ENCODE results near the gene PLA2R1. TPM values are rescaled to one million over a fixed set of nuclear protein-coding genes. Genes with fewer than 3 reads are reported as not detected.

PLA2R1 gene
- total and polyA plus RNA-seq, 7 experiments from 2014 or later: not detected

- H3K27me3 ChIP-seq (ENCODE audit: control insufficient read depth in 2 of 2, insufficient read depth in 2 of 2, low read length in 2 of 2): no peaks in the 10 kb centered on the region
- H3K27ac ChIP-seq (ENCODE audit: low read depth, low read length): no peak overlapping the region
- CTCF ChIA-PET: no interaction called here
- H3K4me3 Mint-ChIP-seq: no peak overlapping the region
- H3K4me3 ChIP-seq (ENCODE audit: low read length): no peak overlapping the region
- H3K36me3 ChIP-seq (ENCODE audit: control insufficient read depth in 2 of 3, insufficient read depth in 3 of 3, low read length in 3 of 3): no peaks in the 10 kb centered on the region
- ATAC-seq (no peak), DNase-seq (no peak)
- POLR2A ChIA-PET: no interaction called here
- no peaks in the 10 kb centered on the region for H3K4me1 Mint-ChIP-seq
- intact Hi-C loops (cut with micrococcal nuclease): no loop called here
- H3K4me1 ChIP-seq (ENCODE audit: control insufficient read depth in 2 of 2, insufficient read depth in 2 of 2, low read length in 2 of 2): no peaks in the 10 kb centered on the region
- H3K36me3 Mint-ChIP-seq: no peaks in the 10 kb centered on the region
- H3K9me3 Mint-ChIP-seq: no peaks in the 10 kb centered on the region
- H3K9me3 ChIP-seq (ENCODE audit: control insufficient read depth in 2 of 3, low read length in 3 of 3): no peaks in the 10 kb centered on the region
- peaks cover 14 to 24% (median 21%) of the 10 kb centered on the region in 5 donors for H3K27me3 Mint-ChIP-seq
- H3K27ac Mint-ChIP-seq: no peak overlapping the region
Observed at GRCh38 chr2:160050147-160050546, 12.3 kb downstream of the PLA2R1 start.

DNA sequence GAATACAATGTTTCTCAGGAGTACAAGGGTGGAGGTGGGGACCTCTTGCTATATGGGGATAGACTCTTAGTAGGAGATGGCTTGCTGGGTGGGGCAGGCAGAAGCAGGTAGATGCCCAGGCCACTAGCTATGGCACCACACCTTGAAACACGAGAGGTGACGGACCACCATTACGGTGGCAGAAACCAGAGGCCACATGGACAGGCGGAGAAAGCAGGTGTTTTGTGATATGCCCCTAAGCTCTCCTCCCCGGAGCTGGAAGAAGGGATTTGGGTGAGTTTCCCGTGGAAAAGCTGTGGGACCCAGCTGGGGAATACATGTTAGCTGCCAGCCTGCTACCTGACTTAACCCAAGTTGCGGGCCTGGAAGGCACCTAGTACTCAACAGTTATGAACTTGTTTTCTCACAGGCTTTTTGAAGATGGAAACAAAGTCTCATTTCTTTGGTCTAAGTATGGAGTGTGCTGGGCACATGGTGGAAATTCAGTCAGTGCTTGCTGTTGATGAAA lies 16.7 kb downstream of the PLA2R1 start:
- Mint-ChIP-seq H3K9me3 (peaks cover 0 to 2% (median 0%) of the 10 kb centered on the region in 11 donors), H3K27ac (no peak overlapping the region), H3K4me3 (no peak overlapping the region), H3K27me3 (peaks cover 5 to 26% (median 12%) of the 10 kb centered on the region in 5 donors), H3K4me1 (peaks cover 0 to 6% (median 0%) of the 10 kb centered on the region in 7 donors), H3K36me3 (no peaks in the 10 kb centered on the region)
- DNase-seq: no peak
- H3K27ac ChIP-seq (ENCODE audit: low read depth, low read length): no peak overlapping the region
- H3K9me3 ChIP-seq (ENCODE audit: control insufficient read depth in 2 of 3, low read length in 3 of 3): no peaks in the 10 kb centered on the region
- ATAC-seq: no peak
- POLR2A ChIA-PET: no interaction called here
- H3K4me1 ChIP-seq (ENCODE audit: control insufficient read depth in 2 of 2, insufficient read depth in 2 of 2, low read length in 2 of 2): no peaks in the 10 kb centered on the region
- CTCF ChIA-PET: no interaction called here
- no peak overlapping the region for H3K4me3 ChIP-seq (ENCODE audit: low read length)
- intact Hi-C loops (cut with micrococcal nuclease): no loop called here
- peaks cover 0 to 2% of the 10 kb centered on the region in 2 donors for H3K27me3 ChIP-seq (ENCODE audit: control insufficient read depth in 2 of 2, insufficient read depth in 2 of 2, low read length in 2 of 2)
- no peaks in the 10 kb centered on the region for H3K36me3 ChIP-seq (ENCODE audit: control insufficient read depth in 2 of 3, insufficient read depth in 3 of 3, low read length in 3 of 3)

DNA sequence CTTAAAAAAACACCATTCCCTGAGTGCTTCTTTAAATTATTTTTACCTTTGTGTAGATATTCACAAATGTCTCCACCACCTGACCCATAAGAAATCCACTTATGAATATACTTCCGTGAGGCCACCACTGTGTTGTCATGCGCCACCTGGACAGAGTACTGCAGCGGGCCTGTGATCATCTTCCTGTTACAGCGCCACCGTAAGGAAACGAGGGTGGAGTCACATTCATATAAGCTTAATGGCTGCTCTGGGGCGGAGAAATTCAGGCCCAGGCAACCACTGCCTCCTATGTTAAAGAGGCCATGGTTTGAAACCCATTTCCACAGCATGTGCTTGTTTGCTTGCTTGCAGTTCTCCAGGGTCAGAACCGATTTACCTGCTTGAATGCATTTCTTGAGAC lies 17.7 kb downstream of the PLA2R1 start:
- no peak overlapping the region for H3K4me3 ChIP-seq (ENCODE audit: low read length)
- no peak overlapping the region for H3K27ac ChIP-seq (ENCODE audit: low read depth, low read length)
- H3K36me3 Mint-ChIP-seq: no peaks in the 10 kb centered on the region
- POLR2A ChIA-PET: no interaction called here
- H3K9me3 ChIP-seq (ENCODE audit: control insufficient read depth in 2 of 3, low read length in 3 of 3): no peaks in the 10 kb centered on the region
- peaks cover 0 to 2% of the 10 kb centered on the region in 2 donors for H3K27me3 ChIP-seq (ENCODE audit: control insufficient read depth in 2 of 2, insufficient read depth in 2 of 2, low read length in 2 of 2)
- CTCF ChIA-PET: no interaction called here
- DNase-seq (no peak), ATAC-seq (no peak)
- no peaks in the 10 kb centered on the region for H3K36me3 ChIP-seq (ENCODE audit: control insufficient read depth in 2 of 3, insufficient read depth in 3 of 3, low read length in 3 of 3)
- peaks cover 0 to 2% (median 0%) of the 10 kb centered on the region in 11 donors for H3K9me3 Mint-ChIP-seq
- intact Hi-C loops (cut with micrococcal nuclease): no loop called here
- H3K4me3 Mint-ChIP-seq: no peak overlapping the region
- H3K4me1 ChIP-seq (ENCODE audit: control insufficient read depth in 2 of 2, insufficient read depth in 2 of 2, low read length in 2 of 2): no peaks in the 10 kb centered on the region
- H3K27ac Mint-ChIP-seq: no peak overlapping the region
- peaks cover 0 to 26% (median 11%) of the 10 kb centered on the region in 5 donors for H3K27me3 Mint-ChIP-seq
- peaks cover 0 to 6% (median 0%) of the 10 kb centered on the region in 7 donors for H3K4me1 Mint-ChIP-seq

GRCh38 chr2:160043265-160043664 lies 19.1 kb downstream of the PLA2R1 start:
- ChIA-PET CTCF (no interaction called here), POLR2A (no interaction called here)
- Mint-ChIP-seq H3K27ac (no peak overlapping the region), H3K9me3 (peaks cover 0 to 2% (median 0%) of the 10 kb centered on the region in 11 donors), H3K4me3 (no peak overlapping the region), H3K36me3 (no peaks in the 10 kb centered on the region), H3K27me3 (peaks cover 0 to 26% (median 8%) of the 10 kb centered on the region in 5 donors), H3K4me1 (peaks cover 0 to 6% (median 0%) of the 10 kb centered on the region in 7 donors)
- no peak for DNase-seq
- H3K27me3 ChIP-seq (ENCODE audit: control insufficient read depth in 2 of 2, insufficient read depth in 2 of 2, low read length in 2 of 2): peaks cover 0 to 2% of the 10 kb centered on the region in 2 donors
- H3K27ac ChIP-seq (ENCODE audit: low read depth, low read length): no peak overlapping the region
- intact Hi-C loops (cut with micrococcal nuclease): no loop called here
- H3K9me3 ChIP-seq (ENCODE audit: control insufficient read depth in 2 of 3, low read length in 3 of 3): no peaks in the 10 kb centered on the region
- no peaks in the 10 kb centered on the region for H3K4me1 ChIP-seq (ENCODE audit: control insufficient read depth in 2 of 2, insufficient read depth in 2 of 2, low read length in 2 of 2)
- ATAC-seq: no peak
- no peaks in the 10 kb centered on the region for H3K36me3 ChIP-seq (ENCODE audit: control insufficient read depth in 2 of 3, insufficient read depth in 3 of 3, low read length in 3 of 3)
- no peak overlapping the region for H3K4me3 ChIP-seq (ENCODE audit: low read length)

DNA sequence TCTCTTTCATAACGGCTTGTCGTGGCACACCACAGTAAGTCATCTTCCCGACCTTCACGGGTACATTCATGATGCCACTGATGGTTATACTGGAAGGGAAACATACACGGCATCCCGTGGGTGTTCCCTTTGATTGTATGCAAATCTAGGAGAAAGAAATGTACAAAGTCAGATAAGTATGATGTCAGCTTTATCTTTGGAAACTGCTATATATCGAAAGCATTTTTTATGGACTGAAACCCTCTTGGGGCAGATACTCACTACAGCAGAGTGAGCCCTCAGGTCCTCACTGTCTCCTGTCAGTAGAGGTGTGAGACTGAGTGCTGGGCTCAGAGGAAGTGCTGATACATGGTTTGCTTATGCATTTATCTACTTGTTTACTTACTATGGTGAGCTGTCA lies 20.4 kb downstream of the PLA2R1 start:
- Mint-ChIP-seq H3K27ac (no peak overlapping the region), H3K4me1 (peaks cover 0 to 6% (median 0%) of the 10 kb centered on the region in 7 donors), H3K9me3 (peaks cover 0 to 2% (median 0%) of the 10 kb centered on the region in 11 donors), H3K4me3 (no peak overlapping the region), H3K36me3 (no peaks in the 10 kb centered on the region), H3K27me3 (peaks cover 0 to 26% (median 8%) of the 10 kb centered on the region in 5 donors)
- Histone ChIP-seq H3K4me1 (ENCODE audit: control insufficient read depth in 2 of 2, insufficient read depth in 2 of 2, low read length in 2 of 2) (no peaks in the 10 kb centered on the region), H3K4me3 (ENCODE audit: low read length) (no peak overlapping the region), H3K36me3 (ENCODE audit: control insufficient read depth in 2 of 3, insufficient read depth in 3 of 3, low read length in 3 of 3) (no peaks in the 10 kb centered on the region), H3K27ac (ENCODE audit: low read depth, low read length) (no peak overlapping the region), H3K9me3 (ENCODE audit: control insufficient read depth in 2 of 3, low read length in 3 of 3) (no peaks in the 10 kb centered on the region), H3K27me3 (ENCODE audit: control insufficient read depth in 2 of 2, insufficient read depth in 2 of 2, low read length in 2 of 2) (peaks cover 2 to 4% of the 10 kb centered on the region in 2 donors)
- POLR2A ChIA-PET: no interaction called here
- intact Hi-C loops (cut with micrococcal nuclease): no loop called here
- no peak for ATAC-seq
- CTCF ChIA-PET: no interaction called here
- peak in 1 of 9 donors; percentile 30 for DNase-seq

GRCh38 chr2:160041091-160041490 lies 21.3 kb downstream of the PLA2R1 start:
- Mint-ChIP-seq H3K36me3 (no peaks in the 10 kb centered on the region), H3K4me3 (no peak overlapping the region), H3K27me3 (peaks cover 0 to 26% (median 8%) of the 10 kb centered on the region in 5 donors), H3K4me1 (peaks cover 0 to 6% (median 0%) of the 10 kb centered on the region in 7 donors), H3K9me3 (peaks cover 0 to 2% (median 0%) of the 10 kb centered on the region in 11 donors), H3K27ac (no peak overlapping the region)
- CTCF ChIA-PET: no interaction called here
- H3K27ac ChIP-seq (ENCODE audit: low read depth, low read length): no peak overlapping the region
- H3K4me1 ChIP-seq (ENCODE audit: control insufficient read depth in 2 of 2, insufficient read depth in 2 of 2, low read length in 2 of 2): no peaks in the 10 kb centered on the region
- H3K27me3 ChIP-seq (ENCODE audit: control insufficient read depth in 2 of 2, insufficient read depth in 2 of 2, low read length in 2 of 2): peaks cover 2 to 4% of the 10 kb centered on the region in 2 donors
- H3K4me3 ChIP-seq (ENCODE audit: low read length): no peak overlapping the region
- POLR2A ChIA-PET: interaction anchor here (0.6 kb wide), 1 partner anchor 59 kb away, joined by 3 read pairs; no protein-coding TSS in a partner anchor
- no peaks in the 10 kb centered on the region for H3K36me3 ChIP-seq (ENCODE audit: control insufficient read depth in 2 of 3, insufficient read depth in 3 of 3, low read length in 3 of 3)
- H3K9me3 ChIP-seq (ENCODE audit: control insufficient read depth in 2 of 3, low read length in 3 of 3): no peaks in the 10 kb centered on the region
- ATAC-seq (no peak), DNase-seq (no peak)
- intact Hi-C loops (cut with micrococcal nuclease): no loop called here

DNA sequence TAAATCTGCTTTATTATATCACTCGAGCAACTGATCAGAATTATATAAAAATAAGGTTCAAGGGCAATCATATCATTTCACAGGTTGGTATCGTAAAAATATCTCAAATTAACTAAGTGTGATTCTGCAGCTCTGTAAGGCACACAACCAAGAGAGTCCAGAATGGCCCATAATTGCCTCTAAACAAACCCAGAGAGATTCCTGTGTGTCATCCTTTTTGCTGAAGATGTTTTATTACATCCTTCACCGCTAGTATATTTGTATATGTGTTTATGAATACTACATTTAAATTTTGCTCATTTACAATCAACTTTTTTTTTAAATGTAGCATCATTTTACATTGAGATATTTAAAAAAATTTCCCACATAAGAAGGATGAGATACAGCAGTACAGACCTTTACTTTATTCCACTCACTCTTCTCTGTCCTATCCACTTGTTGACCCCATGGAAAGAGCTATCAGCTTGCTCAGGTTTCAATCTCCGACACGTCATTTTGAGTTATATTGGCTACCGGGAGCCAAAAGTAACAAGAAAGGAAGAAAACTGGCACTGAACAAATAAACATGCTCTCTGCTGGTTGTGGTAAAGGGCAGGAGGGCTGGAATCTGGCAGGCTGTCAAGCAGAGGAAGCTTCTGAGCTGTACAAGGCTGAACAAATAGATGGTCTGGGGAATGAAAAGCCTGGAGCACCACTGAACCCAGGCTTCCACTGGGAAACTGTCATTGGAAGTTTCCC lies 23.1 kb downstream of the PLA2R1 start:
- no peak overlapping the region for H3K27ac ChIP-seq (ENCODE audit: low read depth, low read length)
- H3K27me3 ChIP-seq (ENCODE audit: control insufficient read depth in 2 of 2, insufficient read depth in 2 of 2, low read length in 2 of 2): peaks cover 2 to 7% of the 10 kb centered on the region in 2 donors
- POLR2A ChIA-PET: no interaction called here
- ATAC-seq: no peak
- DNase-seq: no peak
- H3K4me3 ChIP-seq (ENCODE audit: low read length): no peak overlapping the region
- no peaks in the 10 kb centered on the region for H3K9me3 ChIP-seq (ENCODE audit: control insufficient read depth in 2 of 3, low read length in 3 of 3)
- H3K36me3 Mint-ChIP-seq: no peaks in the 10 kb centered on the region
- CTCF ChIA-PET: no interaction called here
- H3K27me3 Mint-ChIP-seq: peaks cover 0 to 23% (median 8%) of the 10 kb centered on the region in 5 donors
- H3K4me1 ChIP-seq (ENCODE audit: control insufficient read depth in 2 of 2, insufficient read depth in 2 of 2, low read length in 2 of 2): no peaks in the 10 kb centered on the region
- no peak overlapping the region for H3K27ac Mint-ChIP-seq
- no peak overlapping the region for H3K4me3 Mint-ChIP-seq
- H3K36me3 ChIP-seq (ENCODE audit: control insufficient read depth in 2 of 3, insufficient read depth in 3 of 3, low read length in 3 of 3): no peaks in the 10 kb centered on the region
- H3K4me1 Mint-ChIP-seq: peaks cover 0 to 6% (median 0%) of the 10 kb centered on the region in 7 donors
- intact Hi-C loops (cut with micrococcal nuclease): no loop called here
- peaks cover 0 to 2% (median 0%) of the 10 kb centered on the region in 11 donors for H3K9me3 Mint-ChIP-seq

All from naive thymus-derived CD4-positive, alpha-beta T cell (primary cell).